Measurements from ENCODE around the gene SYT8. TPM values are rescaled to one million over a fixed set of nuclear protein-coding genes. Genes with fewer than 3 reads are reported as not detected.

SYT8 gene
- total and polyA plus RNA-seq, 2 of the 8 experiments (the other 6 are each of a cell fraction or from before 2014, with no cell fraction given), result not detected

- TF ChIP-seq CHD7 (IDR thresholded peaks at IDR 0.05; ENCODE audit: insufficient replicate concordance, low read length) (no peak), KDM4A (IDR thresholded peaks at IDR 0.05; ENCODE audit: low read depth, low read length, severe bottlenecking) (no peak), BRCA1 (IDR thresholded peaks at IDR 0.05; ENCODE audit: low read depth, low read length) (no peak), POLR2A (IDR thresholded peaks at IDR 0.05; ENCODE audit: control extremely low read depth in 1 of 2, low read depth in 2 of 2, low read length in 2 of 2) (no peak), CTCF (IDR thresholded peaks at IDR 0.05; ENCODE audit: control extremely low read depth in 1 of 3, insufficient read depth in 1 of 3, low read depth in 1 of 3, low read length in 3 of 3) (peak in 2 of 3 experiments; percentile 24 to 35; a peak in 2 of 4 replicates)
Observed at GRCh38 chr11:1785749-1786413, 48.9 kb upstream of the SYT8 start (continued).
